GM23338 (cell line): ENCODE results near the gene NOVA1. TPM values are rescaled to one million over a fixed set of nuclear protein-coding genes. Genes with fewer than 3 reads are reported as not detected.

Experiments
- ATAC-seq: fragments of 200-7000 bp; cut with Tn5 transposase; 3 replicates; pipeline ENCODE4 v1.9.1; 2020
- DNase-seq: peaks from one replicate; pipeline ENCODE4 v3.0.0-alpha.2; 2015; ENCODE audit warnings: low spot score
- H2AFZ ChIP-seq: fragments of 200-600 bp; sonication (generic); 2 replicates; pipeline ENCODE4 v1.8.0; 2016; ENCODE audit warnings: antibody characterized with exemption, mild to moderate bottlenecking, moderate library complexity
- H3F3A ChIP-seq: fragments of 200-600 bp; sonication (generic); replicated peaks from 2 replicates; pipeline ENCODE4 v1.8.0; 2017; ENCODE audit warnings: antibody characterized with exemption, mixed run types, low read depth
- H3K27ac ChIP-seq: fragments of 200-600 bp; sonication (generic); 2 replicates; pipeline ENCODE4 v1.6.1; 2016; ENCODE audit warnings: low read depth
- H3K27me3 ChIP-seq: fragments of 200-600 bp; sonication (generic); 2 replicates; pipeline ENCODE4 v1.8.0; 2016; ENCODE audit warnings: mild to moderate bottlenecking, mixed run types, moderate library complexity; ENCODE audit not compliant: insufficient read depth
- H3K36me3 ChIP-seq: fragments of 200-600 bp; sonication (generic); 2 replicates; pipeline ENCODE4 v1.8.0; 2016; ENCODE audit warnings: mild to moderate bottlenecking; ENCODE audit not compliant: insufficient read depth
- H3K4me1 ChIP-seq: fragments of 200-600 bp; sonication (generic); 2 replicates; pipeline ENCODE4 v1.8.0; 2016; ENCODE audit warnings: mild to moderate bottlenecking, moderate library complexity; ENCODE audit not compliant: insufficient read depth
- H3K4me2 ChIP-seq: fragments of 200-600 bp; sonication (generic); 2 replicates; pipeline ENCODE4 v1.7.1; 2017; ENCODE audit warnings: mixed run types
- H3K4me3 ChIP-seq: fragments of 200-600 bp; sonication (generic); 2 replicates; pipeline ENCODE4 v1.6.1; 2016; ENCODE audit warnings: mixed run types
- H3K79me2 ChIP-seq: fragments of 200-600 bp; sonication (generic); replicated peaks from 2 replicates; pipeline ENCODE4 v1.8.0; 2017; ENCODE audit warnings: mild to moderate bottlenecking; ENCODE audit not compliant: insufficient read depth
- H3K9me2 ChIP-seq: fragments of 200-600 bp; sonication (generic); 2 replicates; pipeline ENCODE4 v1.8.0; 2017; ENCODE audit not compliant: insufficient read depth
- H4K20me1 ChIP-seq: fragments of 200-600 bp; sonication (generic); replicated peaks from 2 replicates; pipeline ENCODE4 v1.8.0; 2017; ENCODE audit warnings: mild to moderate bottlenecking; ENCODE audit not compliant: insufficient read depth
- H3K27ac Mint-ChIP-seq: 2 replicates; pipeline ENCODE4 v1.8.0; 2020; ENCODE audit warnings: inconsistent platforms, mild to moderate bottlenecking, moderate library complexity, mixed read lengths
- H3K27me3 Mint-ChIP-seq: 3 replicates; pipeline ENCODE4 v1.8.0; 2022; ENCODE audit warnings: low read depth, mild to moderate bottlenecking, moderate library complexity, mixed read lengths, inconsistent platforms; ENCODE audit not compliant: insufficient read depth, poor library complexity
- H3K36me3 Mint-ChIP-seq: 3 replicates; pipeline ENCODE4 v1.8.0; 2021; ENCODE audit warnings: low read depth, mild to moderate bottlenecking, inconsistent platforms, moderate library complexity, mixed read lengths
- H3K4me1 Mint-ChIP-seq: 3 replicates; pipeline ENCODE4 v1.8.0; 2020; ENCODE audit warnings: mild to moderate bottlenecking, inconsistent platforms, mixed read lengths
- H3K4me3 Mint-ChIP-seq: 3 replicates; pipeline ENCODE4 v1.8.0; 2021; ENCODE audit warnings: moderate library complexity, mild to moderate bottlenecking, inconsistent platforms, mixed read lengths
- H3K9me3 Mint-ChIP-seq: 3 replicates; pipeline ENCODE4 v1.8.0; 2020; ENCODE audit warnings: moderate library complexity, mild to moderate bottlenecking, inconsistent platforms, mixed read lengths
- ETS1 ChIP-seq: IDR thresholded peaks from 2 replicates; pipeline ENCODE4 v1.6.1; 2016; ENCODE audit warnings: antibody characterized with exemption
- EZH2 ChIP-seq: fragments of 200-600 bp; sonication (generic); IDR thresholded peaks from one replicate; pipeline ENCODE4 v1.8.0; 2017; ENCODE audit warnings: antibody characterized with exemption, mild to moderate bottlenecking, low read depth; ENCODE audit not compliant: unreplicated experiment
- EZH2phosphoT487 ChIP-seq: fragments of 200-600 bp; sonication (generic); IDR thresholded peaks from one replicate; pipeline ENCODE4 v1.8.1; 2018; ENCODE audit warnings: antibody characterized with exemption; ENCODE audit not compliant: unreplicated experiment
- REST ChIP-seq: IDR thresholded peaks from one replicate; pipeline ENCODE4 v1.6.1; 2018; ENCODE audit warnings: antibody characterized with exemption; ENCODE audit not compliant: unreplicated experiment
- STAT1 ChIP-seq: IDR thresholded peaks from one replicate; pipeline ENCODE4 v1.6.1; 2016; ENCODE audit warnings: antibody characterized with exemption; ENCODE audit not compliant: unreplicated experiment
- polyA plus RNA-seq: library from polyadenylated mRNA; unstranded; fragments of >200 nt; fragmentation: Nextera tagmentation; extraction: Ambion mirVana; gene quantifications from 2 replicates; pipeline ENCODE4 v1.2.1, GENCODE V29; 2016
- total RNA-seq: library from RNA; depleted of rRNA; stranded (reverse); fragments of >200 nt; shearing (Covaris generic); gene quantifications from 2 replicates; pipeline ENCODE4 v1.2.3, GENCODE V29; 2014
- TF ChIP-seq, protein P1 (sequence below): fragments of 250-450 bp; sonication (Bioruptor Pico); IDR thresholded peaks from 2 replicates; pipeline ENCODE4 v1.5.0; 2020; ENCODE audit warnings: mild to moderate bottlenecking, moderate library complexity

Gene NOVA1
- total and polyA plus RNA-seq, 2 experiments from 2014 or later: 8.1 to 11.6 TPM

DNA sequence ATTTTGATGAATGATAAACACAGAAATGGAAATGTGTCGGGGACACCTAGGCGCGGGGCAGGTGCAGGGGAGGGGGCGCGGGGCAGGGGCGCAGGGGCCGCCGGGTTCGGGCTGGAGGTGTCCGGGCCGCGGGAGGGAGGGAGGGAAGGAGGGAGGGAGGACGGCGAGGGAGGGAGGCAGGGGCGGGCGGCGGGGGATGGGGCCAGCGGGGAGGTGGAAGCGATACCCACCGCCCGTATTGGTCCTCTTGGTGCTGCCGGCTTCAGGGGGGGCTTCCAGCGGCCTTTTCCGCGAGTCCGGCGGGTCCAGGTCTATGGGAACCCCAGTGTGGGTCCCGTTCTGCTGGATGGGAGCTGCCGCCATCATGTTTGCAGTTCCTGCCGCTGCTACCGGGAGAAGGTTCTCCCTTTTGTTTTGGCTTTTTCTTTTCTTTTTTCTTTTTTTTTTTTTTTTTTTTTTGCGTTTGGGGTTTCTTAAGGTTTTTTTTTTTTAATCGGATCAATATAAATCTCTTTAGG, 703 bp downstream of the NOVA1 start (continued):
- TF ChIP-seq, protein P1, sequence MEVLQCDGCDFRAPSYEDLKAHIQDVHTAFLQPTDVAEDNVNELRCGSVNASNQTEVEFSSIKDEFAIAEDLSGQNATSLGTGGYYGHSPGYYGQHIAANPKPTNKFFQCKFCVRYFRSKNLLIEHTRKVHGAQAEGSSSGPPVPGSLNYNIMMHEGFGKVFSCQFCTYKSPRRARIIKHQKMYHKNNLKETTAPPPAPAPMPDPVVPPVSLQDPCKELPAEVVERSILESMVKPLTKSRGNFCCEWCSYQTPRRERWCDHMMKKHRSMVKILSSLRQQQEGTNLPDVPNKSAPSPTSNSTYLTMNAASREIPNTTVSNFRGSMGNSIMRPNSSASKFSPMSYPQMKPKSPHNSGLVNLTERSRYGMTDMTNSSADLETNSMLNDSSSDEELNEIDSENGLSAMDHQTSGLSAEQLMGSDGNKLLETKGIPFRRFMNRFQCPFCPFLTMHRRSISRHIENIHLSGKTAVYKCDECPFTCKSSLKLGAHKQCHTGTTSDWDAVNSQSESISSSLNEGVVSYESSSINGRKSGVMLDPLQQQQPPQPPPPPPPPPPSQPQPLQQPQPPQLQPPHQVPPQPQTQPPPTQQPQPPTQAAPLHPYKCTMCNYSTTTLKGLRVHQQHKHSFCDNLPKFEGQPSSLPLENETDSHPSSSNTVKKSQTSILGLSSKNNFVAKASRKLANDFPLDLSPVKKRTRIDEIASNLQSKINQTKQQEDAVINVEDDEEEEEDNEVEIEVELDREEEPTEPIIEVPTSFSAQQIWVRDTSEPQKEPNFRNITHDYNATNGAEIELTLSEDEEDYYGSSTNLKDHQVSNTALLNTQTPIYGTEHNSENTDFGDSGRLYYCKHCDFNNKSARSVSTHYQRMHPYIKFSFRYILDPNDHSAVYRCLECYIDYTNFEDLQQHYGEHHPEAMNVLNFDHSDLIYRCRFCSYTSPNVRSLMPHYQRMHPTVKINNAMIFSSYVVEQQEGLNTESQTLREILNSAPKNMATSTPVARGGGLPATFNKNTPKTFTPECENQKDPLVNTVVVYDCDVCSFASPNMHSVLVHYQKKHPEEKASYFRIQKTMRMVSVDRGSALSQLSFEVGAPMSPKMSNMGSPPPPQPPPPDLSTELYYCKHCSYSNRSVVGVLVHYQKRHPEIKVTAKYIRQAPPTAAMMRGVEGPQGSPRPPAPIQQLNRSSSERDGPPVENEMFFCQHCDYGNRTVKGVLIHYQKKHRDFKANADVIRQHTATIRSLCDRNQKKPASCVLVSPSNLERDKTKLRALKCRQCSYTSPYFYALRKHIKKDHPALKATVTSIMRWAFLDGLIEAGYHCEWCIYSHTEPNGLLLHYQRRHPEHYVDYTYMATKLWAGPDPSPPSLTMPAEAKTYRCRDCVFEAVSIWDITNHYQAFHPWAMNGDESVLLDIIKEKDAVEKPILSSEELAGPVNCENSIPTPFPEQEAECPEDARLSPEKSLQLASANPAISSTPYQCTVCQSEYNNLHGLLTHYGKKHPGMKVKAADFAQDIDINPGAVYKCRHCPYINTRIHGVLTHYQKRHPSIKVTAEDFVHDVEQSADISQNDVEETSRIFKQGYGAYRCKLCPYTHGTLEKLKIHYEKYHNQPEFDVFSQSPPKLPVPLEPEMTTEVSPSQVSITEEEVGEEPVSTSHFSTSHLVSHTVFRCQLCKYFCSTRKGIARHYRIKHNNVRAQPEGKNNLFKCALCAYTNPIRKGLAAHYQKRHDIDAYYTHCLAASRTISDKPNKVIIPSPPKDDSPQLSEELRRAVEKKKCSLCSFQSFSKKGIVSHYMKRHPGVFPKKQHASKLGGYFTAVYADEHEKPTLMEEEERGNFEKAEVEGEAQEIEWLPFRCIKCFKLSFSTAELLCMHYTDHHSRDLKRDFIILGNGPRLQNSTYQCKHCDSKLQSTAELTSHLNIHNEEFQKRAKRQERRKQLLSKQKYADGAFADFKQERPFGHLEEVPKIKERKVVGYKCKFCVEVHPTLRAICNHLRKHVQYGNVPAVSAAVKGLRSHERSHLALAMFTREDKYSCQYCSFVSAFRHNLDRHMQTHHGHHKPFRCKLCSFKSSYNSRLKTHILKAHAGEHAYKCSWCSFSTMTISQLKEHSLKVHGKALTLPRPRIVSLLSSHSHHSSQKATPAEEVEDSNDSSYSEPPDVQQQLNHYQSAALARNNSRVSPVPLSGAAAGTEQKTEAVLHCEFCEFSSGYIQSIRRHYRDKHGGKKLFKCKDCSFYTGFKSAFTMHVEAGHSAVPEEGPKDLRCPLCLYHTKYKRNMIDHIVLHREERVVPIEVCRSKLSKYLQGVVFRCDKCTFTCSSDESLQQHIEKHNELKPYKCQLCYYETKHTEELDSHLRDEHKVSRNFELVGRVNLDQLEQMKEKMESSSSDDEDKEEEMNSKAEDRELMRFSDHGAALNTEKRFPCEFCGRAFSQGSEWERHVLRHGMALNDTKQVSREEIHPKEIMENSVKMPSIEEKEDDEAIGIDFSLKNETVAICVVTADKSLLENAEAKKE (CRISPR knock-in tag): no peak

GRCh38 chr14:26596543-26597061, 1.2 kb downstream of the NOVA1 start:
- peaks cover 27% of the 10 kb centered on the region for H3K4me1 ChIP-seq
- H3K27ac ChIP-seq: 0 out of 2 replicates have a peak overlapping the region, but pooled peaks have one; percentile 20
- DNase-seq (no peak), ATAC-seq (no peak)
- no peaks in the 10 kb centered on the region for H3K36me3 ChIP-seq
- Mint-ChIP-seq H3K4me3 (peak overlapping the region; percentile 96), H3K9me3 (no peaks in the 10 kb centered on the region), H3K36me3 (no peaks in the 10 kb centered on the region), H3K27ac (peak overlapping the region; percentile 93), H3K27me3 (peaks cover 7% of the 10 kb centered on the region), H3K4me1 (peaks cover 31% of the 10 kb centered on the region)
- H3K27me3 ChIP-seq: 0 out of 2 replicates have a peak, but pooled peaks cover 9% of the 10 kb centered on the region
- peak overlapping the region; percentile 82 for H3K4me3 ChIP-seq
- peak overlapping the region; percentile 82; the same call in 1 of the 2 replicates for H2AFZ ChIP-seq
- no peaks in the 10 kb centered on the region for H3F3A ChIP-seq
- peaks cover 21% of the 10 kb centered on the region for H3K79me2 ChIP-seq
- H3K4me2 ChIP-seq: peak overlapping the region; percentile 84
- no peaks in the 10 kb centered on the region for H3K9me2 ChIP-seq
- H4K20me1 ChIP-seq: no peaks in the 10 kb centered on the region
- TF ChIP-seq EZH2phosphoT487: no peak
- no peak for TF ChIP-seq STAT1
- TF ChIP-seq REST: no peak
- TF ChIP-seq EZH2: no peak
- no peak for TF ChIP-seq ETS1
